OCI-LY1 (cell line): ENCODE measurements around the gene SYNE2.

ENCODE experiments used
- H2AFZ ChIP-seq: fragments of 200-600 bp; sonication (generic), shearing (Covaris generic); 2 replicates; pipeline ENCODE4 v1.6.0; 2014; ENCODE audit warnings: antibody characterized with exemption, mild to moderate bottlenecking, low read length
- H3F3A ChIP-seq: fragments of 200-600 bp; sonication (generic), shearing (Covaris generic); 2 replicates; pipeline ENCODE4 v1.6.0; 2014; ENCODE audit warnings: mild to moderate bottlenecking, antibody characterized with exemption, low read length, moderate library complexity; ENCODE audit not compliant: insufficient read depth
- H3K27ac ChIP-seq: fragments of 200-600 bp; sonication (generic); 2 replicates; pipeline ENCODE4 v1.5.1; 2014; ENCODE audit warnings: low read length, mixed run types, mild to moderate bottlenecking, low read depth; ENCODE audit not compliant: poor library complexity, severe bottlenecking
- H3K27me3 ChIP-seq: fragments of 200-600 bp; sonication (generic); 2 replicates; pipeline ENCODE4 v1.6.0; 2014; ENCODE audit warnings: antibody characterized with exemption, mild to moderate bottlenecking, low read length, moderate library complexity; ENCODE audit not compliant: insufficient read depth
- H3K36me3 ChIP-seq: fragments of 200-600 bp; sonication (generic); 2 replicates; pipeline ENCODE4 v1.6.1; 2014; ENCODE audit warnings: mild to moderate bottlenecking, antibody characterized with exemption, low read length, moderate library complexity, mixed read lengths; ENCODE audit not compliant: insufficient read depth
- H3K4me1 ChIP-seq: fragments of 200-600 bp; sonication (generic); 2 replicates; pipeline ENCODE4 v1.5.1; 2014; ENCODE audit warnings: mild to moderate bottlenecking, low read length, moderate library complexity; ENCODE audit not compliant: insufficient read depth, severe bottlenecking
- H3K4me2 ChIP-seq: fragments of 200-600 bp; sonication (generic), shearing (Covaris generic); 2 replicates; pipeline ENCODE4 v1.6.1; 2014; ENCODE audit warnings: low read length
- H3K4me3 ChIP-seq: fragments of 200-600 bp; sonication (generic); 2 replicates; pipeline ENCODE4 v1.5.1; 2014; ENCODE audit warnings: low read length, low read depth, mild to moderate bottlenecking, mixed read lengths; ENCODE audit not compliant: poor library complexity, severe bottlenecking
- H3K79me2 ChIP-seq: fragments of 200-600 bp; shearing (Covaris generic); 2 replicates; pipeline ENCODE4 v1.6.1; 2016; ENCODE audit warnings: mixed run types, low read length, mixed read lengths; ENCODE audit not compliant: insufficient read depth
- H3K9ac ChIP-seq: fragments of 200-600 bp; sonication (generic), shearing (Covaris generic); 2 replicates; pipeline ENCODE4 v1.6.1; 2014; ENCODE audit warnings: mild to moderate bottlenecking, low read length, mixed read lengths
- H3K9me2 ChIP-seq: fragments of 200-600 bp; sonication (generic), shearing (Covaris generic); 2 replicates; pipeline ENCODE4 v1.6.1; 2014; ENCODE audit warnings: low read depth, mild to moderate bottlenecking, low read length, mixed read lengths
- H3K9me3 ChIP-seq: fragments of 200-600 bp; shearing (Covaris generic); 2 replicates; pipeline ENCODE4 v1.6.1; 2014; ENCODE audit warnings: low read length, mixed read lengths
- H4K20me1 ChIP-seq: fragments of 200-600 bp; sonication (generic), shearing (Covaris generic); 2 replicates; pipeline ENCODE4 v1.6.0; 2016; ENCODE audit warnings: mild to moderate bottlenecking, low read length; ENCODE audit not compliant: insufficient read depth
- EZH2 ChIP-seq: fragments of 200-600 bp; sonication (generic), shearing (Covaris generic); IDR thresholded peaks from 2 replicates; pipeline ENCODE4 v1.8.0; 2017; ENCODE audit warnings: borderline replicate concordance, mixed run types, mild to moderate bottlenecking, antibody characterized with exemption, low read length, moderate library complexity, mixed read lengths
- TF ChIP-seq, protein P1 (sequence below): fragments of 200-600 bp; sonication (generic), shearing (Covaris generic); IDR thresholded peaks from 2 replicates; pipeline ENCODE4 v1.5.1; 2017; ENCODE audit warnings: mild to moderate bottlenecking, antibody characterized with exemption, low read length, moderate library complexity, mixed read lengths

SYNE2 gene

DNA sequence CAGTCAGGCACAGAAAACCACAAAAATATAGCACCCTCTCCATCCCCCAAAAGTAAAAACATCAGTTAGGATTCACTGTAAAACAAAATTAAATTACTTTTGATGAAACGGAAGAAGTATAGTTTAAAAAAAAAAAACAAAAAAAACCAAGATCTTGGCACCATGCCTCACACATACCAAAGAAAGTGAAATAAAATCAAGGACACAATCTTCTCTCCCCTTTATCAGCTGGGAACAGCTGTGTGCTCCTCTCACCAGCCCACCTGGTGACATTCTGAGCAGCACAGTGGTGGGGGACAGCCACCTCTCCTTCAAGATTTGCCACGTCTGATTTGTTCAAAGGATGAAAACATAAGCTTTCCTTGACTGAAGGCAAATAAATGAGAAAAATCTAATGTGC lies 385.8 kb downstream of the SYNE2 start:
- Histone ChIP-seq H3K4me2 (no peak overlapping the region; the same call in 1 of the 2 replicates), H3F3A (peaks cover 3% of the 10 kb centered on the region; the same call in 1 of the 2 replicates), H3K4me3 (no peak overlapping the region), H3K36me3 (peaks cover 14% of the 10 kb centered on the region), H3K79me2 (peaks cover 12% of the 10 kb centered on the region), H4K20me1 (no peaks in the 10 kb centered on the region), H3K27me3 (no peaks in the 10 kb centered on the region), H3K4me1 (peaks cover 57% of the 10 kb centered on the region), H3K9me2 (no peaks in the 10 kb centered on the region), H3K27ac (peak overlapping the region; percentile 99), H3K9me3 (0 out of 2 replicates have a peak, but pooled peaks cover 6% of the 10 kb centered on the region), H2AFZ (no peak overlapping the region), H3K9ac (peak overlapping the region; percentile 8; the same call in 1 of the 2 replicates)
- no peak for TF ChIP-seq EZH2
- TF ChIP-seq, protein P1, sequence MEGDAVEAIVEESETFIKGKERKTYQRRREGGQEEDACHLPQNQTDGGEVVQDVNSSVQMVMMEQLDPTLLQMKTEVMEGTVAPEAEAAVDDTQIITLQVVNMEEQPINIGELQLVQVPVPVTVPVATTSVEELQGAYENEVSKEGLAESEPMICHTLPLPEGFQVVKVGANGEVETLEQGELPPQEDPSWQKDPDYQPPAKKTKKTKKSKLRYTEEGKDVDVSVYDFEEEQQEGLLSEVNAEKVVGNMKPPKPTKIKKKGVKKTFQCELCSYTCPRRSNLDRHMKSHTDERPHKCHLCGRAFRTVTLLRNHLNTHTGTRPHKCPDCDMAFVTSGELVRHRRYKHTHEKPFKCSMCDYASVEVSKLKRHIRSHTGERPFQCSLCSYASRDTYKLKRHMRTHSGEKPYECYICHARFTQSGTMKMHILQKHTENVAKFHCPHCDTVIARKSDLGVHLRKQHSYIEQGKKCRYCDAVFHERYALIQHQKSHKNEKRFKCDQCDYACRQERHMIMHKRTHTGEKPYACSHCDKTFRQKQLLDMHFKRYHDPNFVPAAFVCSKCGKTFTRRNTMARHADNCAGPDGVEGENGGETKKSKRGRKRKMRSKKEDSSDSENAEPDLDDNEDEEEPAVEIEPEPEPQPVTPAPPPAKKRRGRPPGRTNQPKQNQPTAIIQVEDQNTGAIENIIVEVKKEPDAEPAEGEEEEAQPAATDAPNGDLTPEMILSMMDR, result no peak

DNA sequence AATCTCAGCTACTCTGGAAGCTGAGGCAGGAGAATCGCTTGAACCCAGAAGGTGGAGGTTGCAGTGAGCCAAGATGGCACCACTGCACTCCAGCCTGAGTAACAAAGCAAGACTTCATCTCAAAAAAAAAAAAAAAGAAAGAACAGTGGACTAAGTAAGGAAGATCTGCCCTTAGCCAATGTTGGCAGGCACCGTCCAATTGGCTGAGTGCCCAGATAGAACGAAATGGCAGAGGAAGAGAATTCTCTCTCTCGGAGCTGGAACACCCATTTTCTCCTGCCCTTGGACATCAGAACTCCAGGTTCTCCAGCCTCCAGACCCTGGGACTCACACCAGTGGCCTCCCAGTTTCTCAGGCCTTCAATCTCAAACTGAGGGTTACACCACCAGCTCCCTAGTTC lies 391.5 kb downstream of the SYNE2 start:
- H3K4me3 ChIP-seq, result no peak overlapping the region
- TF ChIP-seq, protein P1, result no peak
- TF ChIP-seq EZH2, result no peak
- H3F3A ChIP-seq, result no peaks in the 10 kb centered on the region
- no peak overlapping the region for H3K9ac ChIP-seq
- H3K79me2 ChIP-seq, result no peaks in the 10 kb centered on the region
- peaks cover under 1% of the 10 kb centered on the region for H3K4me1 ChIP-seq
- H4K20me1 ChIP-seq, result no peaks in the 10 kb centered on the region
- no peak overlapping the region for H3K4me2 ChIP-seq
- H2AFZ ChIP-seq, result no peak overlapping the region
- H3K9me3 ChIP-seq, result 0 out of 2 replicates have a peak, but pooled peaks cover 6% of the 10 kb centered on the region
- H3K36me3 ChIP-seq, result peaks cover 41% of the 10 kb centered on the region
- H3K9me2 ChIP-seq, result no peaks in the 10 kb centered on the region
- no peaks in the 10 kb centered on the region for H3K27me3 ChIP-seq
- H3K27ac ChIP-seq, result no peak overlapping the region

- Histone ChIP-seq H3K9me2 (no peaks in the 10 kb centered on the region), H3K4me1 (no peaks in the 10 kb centered on the region), H3K79me2 (no peaks in the 10 kb centered on the region), H3K4me2 (no peak overlapping the region), H3K36me3 (peaks cover 41% of the 10 kb centered on the region), H3K27ac (no peak overlapping the region), H4K20me1 (no peaks in the 10 kb centered on the region), H3K4me3 (no peak overlapping the region), H2AFZ (no peak overlapping the region), H3K27me3 (no peaks in the 10 kb centered on the region), H3F3A (no peaks in the 10 kb centered on the region), H3K9ac (no peak overlapping the region), H3K9me3 (0 out of 2 replicates have a peak, but pooled peaks cover 6% of the 10 kb centered on the region)
- TF ChIP-seq, protein P1, result no peak
- no peak for TF ChIP-seq EZH2
Observed at GRCh38 chr14:64245491-64245890, 392.7 kb downstream of the SYNE2 start.
